Measurements from ENCODE around the gene MOCS1.

Gene MOCS1

DNA sequence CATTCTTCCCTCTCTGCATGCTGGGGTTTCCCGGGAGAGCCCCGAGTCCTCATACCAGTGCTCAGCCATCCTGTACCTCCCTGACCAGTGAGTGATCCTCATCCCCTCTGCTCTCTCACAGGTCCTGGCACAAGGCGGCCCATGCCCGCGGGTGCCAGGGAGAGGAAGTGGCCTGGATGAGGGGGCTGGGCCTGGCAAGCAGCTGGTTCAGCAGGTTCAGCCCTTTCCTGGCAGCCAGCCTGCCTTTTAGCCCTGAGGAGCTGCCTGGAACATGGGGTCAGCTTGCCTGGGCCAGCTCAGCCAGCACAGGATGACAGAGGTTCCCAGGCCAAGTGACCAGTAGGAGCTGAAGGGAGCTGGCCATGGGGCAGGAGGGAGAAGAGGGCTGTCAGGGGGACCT is 10.9 kb downstream of the MOCS1 start:
- peaks cover 47% of the 10 kb centered on the region for H3K4me1 ChIP-seq (ENCODE audit: control insufficient read depth, insufficient read depth, low read length)
- no peak overlapping the region for H3K9ac ChIP-seq (ENCODE audit: low read length)
- no peaks in the 10 kb centered on the region for H3K27me3 ChIP-seq (replicated peaks; ENCODE audit: control insufficient read depth, insufficient read depth, low read length)
- H3K9me3 ChIP-seq (ENCODE audit: control insufficient read depth, low read length) = no peaks in the 10 kb centered on the region
- no peak for DNase-seq (ENCODE audit: low read depth)
- no peak overlapping the region for H3K4me3 ChIP-seq (ENCODE audit: low read length)
- peaks cover 62% of the 10 kb centered on the region for H3K36me3 ChIP-seq (ENCODE audit: control insufficient read depth, insufficient read depth, low read length, severe bottlenecking)

DNA sequence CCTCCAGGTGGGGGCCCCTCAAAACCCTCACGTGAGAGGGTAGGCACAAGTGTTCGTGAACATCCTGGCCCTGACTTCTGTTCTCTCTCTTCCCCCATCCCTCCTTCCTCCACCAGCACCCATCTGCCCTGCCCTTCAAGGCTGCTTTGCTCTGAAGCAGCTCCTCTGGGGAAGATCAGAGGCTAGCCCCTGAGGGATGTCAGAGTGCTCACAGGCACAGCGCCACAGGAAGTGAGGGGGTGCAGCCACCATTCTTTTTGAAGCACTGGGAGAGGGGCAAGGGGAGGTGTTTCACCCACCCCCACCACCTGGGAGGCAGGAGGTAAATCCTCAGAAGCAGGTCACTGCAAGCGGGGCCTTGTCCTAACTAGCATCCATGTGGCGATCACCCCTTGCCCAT is 11.4 kb downstream of the MOCS1 start:
- Histone ChIP-seq H3K9ac (ENCODE audit: low read length) (no peak overlapping the region), H3K4me3 (ENCODE audit: low read length) (no peak overlapping the region), H3K4me1 (ENCODE audit: control insufficient read depth, insufficient read depth, low read length) (peaks cover 45% of the 10 kb centered on the region), H3K27me3 (replicated peaks; ENCODE audit: control insufficient read depth, insufficient read depth, low read length) (no peaks in the 10 kb centered on the region), H3K36me3 (ENCODE audit: control insufficient read depth, insufficient read depth, low read length, severe bottlenecking) (peaks cover 68% of the 10 kb centered on the region), H3K9me3 (ENCODE audit: control insufficient read depth, low read length) (no peaks in the 10 kb centered on the region)
- DNase-seq (ENCODE audit: low read depth) = no peak

DNA sequence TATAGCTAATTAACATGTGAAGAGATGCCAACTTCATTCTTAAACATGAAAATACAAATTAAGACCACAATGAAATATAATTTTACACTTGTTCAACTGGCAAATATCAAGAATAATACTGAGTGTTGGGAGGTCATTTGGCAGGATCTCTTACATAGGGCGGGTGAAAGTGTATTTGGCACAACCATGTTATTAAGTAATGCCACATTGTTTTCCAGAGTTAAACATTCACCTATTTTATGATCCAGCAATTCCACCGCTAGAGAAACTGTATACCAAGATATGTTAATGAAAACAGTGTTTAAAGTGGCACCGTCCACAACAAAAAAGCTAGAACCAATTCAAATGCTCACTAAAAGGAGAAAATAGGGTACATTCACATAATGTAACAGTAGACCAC is 14.1 kb downstream of the MOCS1 start:
- Histone ChIP-seq H3K36me3 (ENCODE audit: control insufficient read depth, insufficient read depth, low read length, severe bottlenecking) (peaks cover 82% of the 10 kb centered on the region), H3K4me3 (ENCODE audit: low read length) (no peak overlapping the region), H3K9ac (ENCODE audit: low read length) (no peak overlapping the region)

DNA sequence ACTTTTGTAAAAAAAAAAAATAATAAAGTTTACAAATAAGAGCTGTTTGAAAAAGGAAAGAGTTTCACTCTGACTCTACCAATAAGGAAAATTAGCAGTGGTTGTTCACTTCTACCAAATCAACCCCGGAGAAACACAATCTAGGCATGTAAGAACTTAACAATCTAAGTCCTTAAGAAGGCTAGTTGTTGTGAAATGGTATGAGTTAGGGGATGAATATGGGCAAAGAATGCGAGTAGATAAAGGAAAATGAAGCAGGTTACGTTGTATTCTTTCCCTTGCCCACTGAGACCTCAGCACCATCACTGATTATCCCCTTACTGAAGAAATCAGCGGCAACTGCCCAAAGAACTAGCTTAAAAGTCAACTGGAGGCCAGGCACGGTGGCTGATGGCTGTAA is 15.4 kb downstream of the MOCS1 start:
- H3K4me3 ChIP-seq (ENCODE audit: low read length) = no peak overlapping the region
- DNase-seq (ENCODE audit: low read depth) = no peak
- peaks cover 18% of the 10 kb centered on the region for H3K4me1 ChIP-seq (ENCODE audit: control insufficient read depth, insufficient read depth, low read length)
- H3K27me3 ChIP-seq (replicated peaks; ENCODE audit: control insufficient read depth, insufficient read depth, low read length) = no peaks in the 10 kb centered on the region
- H3K36me3 ChIP-seq (ENCODE audit: control insufficient read depth, insufficient read depth, low read length, severe bottlenecking) = peaks cover 82% of the 10 kb centered on the region
- H3K9me3 ChIP-seq (ENCODE audit: control insufficient read depth, low read length) = no peaks in the 10 kb centered on the region
- no peak overlapping the region for H3K9ac ChIP-seq (ENCODE audit: low read length)

More for the DNA sequence above, 14.1 kb downstream of the MOCS1 start:
- Histone ChIP-seq H3K27me3 (replicated peaks; ENCODE audit: control insufficient read depth, insufficient read depth, low read length) (no peaks in the 10 kb centered on the region), H3K4me1 (ENCODE audit: control insufficient read depth, insufficient read depth, low read length) (peaks cover 29% of the 10 kb centered on the region), H3K9me3 (ENCODE audit: control insufficient read depth, low read length) (no peaks in the 10 kb centered on the region)
- no peak for DNase-seq (ENCODE audit: low read depth)

DNA sequence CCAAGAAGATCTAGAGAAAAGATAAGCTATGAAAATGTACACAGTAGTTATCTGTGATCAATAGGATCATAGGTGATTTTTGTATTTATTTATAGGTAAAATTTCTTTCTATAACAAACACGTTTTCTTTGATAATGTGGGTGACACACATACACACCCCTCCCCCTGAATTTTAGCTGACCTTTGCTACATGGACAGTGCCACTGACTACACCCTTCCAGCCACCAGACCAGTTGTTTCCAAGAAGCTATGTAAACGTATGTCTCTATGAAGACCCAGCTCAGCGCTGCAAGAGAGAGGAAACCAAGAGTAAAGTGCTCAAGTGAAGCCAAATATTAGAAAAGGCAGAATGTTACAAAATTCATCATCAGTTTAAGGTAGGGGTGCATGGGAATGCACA is 16.3 kb downstream of the MOCS1 start:
- Histone ChIP-seq H3K27me3 (replicated peaks; ENCODE audit: control insufficient read depth, insufficient read depth, low read length) (no peaks in the 10 kb centered on the region), H3K36me3 (ENCODE audit: control insufficient read depth, insufficient read depth, low read length, severe bottlenecking) (peaks cover 82% of the 10 kb centered on the region), H3K9me3 (ENCODE audit: control insufficient read depth, low read length) (no peaks in the 10 kb centered on the region), H3K4me3 (ENCODE audit: low read length) (no peak overlapping the region), H3K4me1 (ENCODE audit: control insufficient read depth, insufficient read depth, low read length) (peaks cover 10% of the 10 kb centered on the region), H3K9ac (ENCODE audit: low read length) (no peak overlapping the region)
- no peak for DNase-seq (ENCODE audit: low read depth)

DNA sequence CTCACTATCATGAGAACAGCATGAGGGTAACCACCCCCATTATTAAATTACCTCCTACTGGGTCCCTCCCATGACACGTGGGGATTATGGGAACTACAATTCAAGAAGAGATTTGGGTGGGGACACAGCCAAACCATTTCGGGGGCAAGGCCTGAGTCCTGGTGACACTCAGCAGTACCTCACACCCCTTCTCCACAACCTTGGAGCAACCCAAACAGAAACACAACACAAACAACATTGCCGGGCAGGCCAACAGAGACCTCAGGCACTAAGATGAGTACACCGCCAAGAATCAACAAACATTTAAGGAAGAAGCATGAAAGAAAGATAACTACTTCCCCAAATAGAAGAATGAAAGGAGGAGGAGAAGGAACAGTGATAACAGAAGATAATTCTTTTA is 16.9 kb downstream of the MOCS1 start:
- DNase-seq (ENCODE audit: low read depth) = no peak
- no peaks in the 10 kb centered on the region for H3K27me3 ChIP-seq (replicated peaks; ENCODE audit: control insufficient read depth, insufficient read depth, low read length)
- H3K9ac ChIP-seq (ENCODE audit: low read length) = no peak overlapping the region

DNA sequence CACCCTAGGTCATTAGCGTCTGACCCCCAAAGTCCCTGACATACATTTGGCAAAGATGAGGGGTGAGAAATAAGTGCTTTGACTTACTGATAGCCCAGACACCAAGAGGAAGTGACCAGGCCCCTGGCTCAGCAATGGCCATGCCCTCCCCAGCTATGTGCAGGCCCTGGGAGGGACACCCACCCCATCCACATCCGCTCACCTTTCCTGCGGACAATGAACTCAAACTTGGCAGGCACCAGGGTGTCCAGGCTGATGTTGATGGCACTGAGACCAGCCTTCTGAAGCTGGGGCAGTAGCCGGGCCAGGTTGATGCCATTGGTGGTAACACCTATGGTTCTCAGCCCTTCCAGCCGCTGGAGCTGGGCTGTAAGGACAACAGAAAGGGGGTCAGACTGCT is 18.4 kb downstream of the MOCS1 start:
- peaks cover 86% of the 10 kb centered on the region for H3K36me3 ChIP-seq (ENCODE audit: control insufficient read depth, insufficient read depth, low read length, severe bottlenecking)
- H3K4me3 ChIP-seq (ENCODE audit: low read length) = no peak overlapping the region
- H3K9ac ChIP-seq (ENCODE audit: low read length) = no peak overlapping the region
- no peak for DNase-seq (ENCODE audit: low read depth)
- H3K27me3 ChIP-seq (replicated peaks; ENCODE audit: control insufficient read depth, insufficient read depth, low read length) = no peaks in the 10 kb centered on the region
- no peaks in the 10 kb centered on the region for H3K9me3 ChIP-seq (ENCODE audit: control insufficient read depth, low read length)
- peaks cover 10% of the 10 kb centered on the region for H3K4me1 ChIP-seq (ENCODE audit: control insufficient read depth, insufficient read depth, low read length)

More for the DNA sequence above, 16.9 kb downstream of the MOCS1 start:
- Histone ChIP-seq H3K36me3 (ENCODE audit: control insufficient read depth, insufficient read depth, low read length, severe bottlenecking) (peaks cover 82% of the 10 kb centered on the region), H3K4me1 (ENCODE audit: control insufficient read depth, insufficient read depth, low read length) (peaks cover 10% of the 10 kb centered on the region), H3K9me3 (ENCODE audit: control insufficient read depth, low read length) (no peaks in the 10 kb centered on the region), H3K4me3 (ENCODE audit: low read length) (no peak overlapping the region)

DNA sequence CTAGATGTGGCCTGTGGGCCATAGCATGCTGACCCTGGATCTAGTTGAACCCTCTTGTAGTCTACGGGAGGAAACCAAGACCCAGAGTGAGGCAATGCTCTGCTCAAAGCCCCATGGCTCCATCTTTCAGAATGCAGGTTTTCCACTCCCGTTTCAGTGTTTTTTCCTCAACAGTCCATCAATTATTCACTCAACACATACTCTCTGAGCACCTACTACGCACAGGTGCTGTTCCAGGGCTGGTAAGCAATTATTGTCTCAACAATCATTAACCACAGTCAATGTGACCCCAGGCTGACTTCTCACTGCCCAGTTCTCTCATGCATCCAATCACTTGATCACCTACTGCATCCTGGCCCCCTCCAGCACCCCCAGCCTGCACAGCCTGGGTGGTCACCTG is 20.0 kb downstream of the MOCS1 start:
- Histone ChIP-seq H3K9me3 (ENCODE audit: control insufficient read depth, low read length) (no peaks in the 10 kb centered on the region), H3K9ac (ENCODE audit: low read length) (no peak overlapping the region), H3K4me3 (ENCODE audit: low read length) (no peak overlapping the region), H3K4me1 (ENCODE audit: control insufficient read depth, insufficient read depth, low read length) (no peaks in the 10 kb centered on the region), H3K27me3 (replicated peaks; ENCODE audit: control insufficient read depth, insufficient read depth, low read length) (no peaks in the 10 kb centered on the region), H3K36me3 (ENCODE audit: control insufficient read depth, insufficient read depth, low read length, severe bottlenecking) (peaks cover 97% of the 10 kb centered on the region)
- no peak for DNase-seq (ENCODE audit: low read depth)

DNA sequence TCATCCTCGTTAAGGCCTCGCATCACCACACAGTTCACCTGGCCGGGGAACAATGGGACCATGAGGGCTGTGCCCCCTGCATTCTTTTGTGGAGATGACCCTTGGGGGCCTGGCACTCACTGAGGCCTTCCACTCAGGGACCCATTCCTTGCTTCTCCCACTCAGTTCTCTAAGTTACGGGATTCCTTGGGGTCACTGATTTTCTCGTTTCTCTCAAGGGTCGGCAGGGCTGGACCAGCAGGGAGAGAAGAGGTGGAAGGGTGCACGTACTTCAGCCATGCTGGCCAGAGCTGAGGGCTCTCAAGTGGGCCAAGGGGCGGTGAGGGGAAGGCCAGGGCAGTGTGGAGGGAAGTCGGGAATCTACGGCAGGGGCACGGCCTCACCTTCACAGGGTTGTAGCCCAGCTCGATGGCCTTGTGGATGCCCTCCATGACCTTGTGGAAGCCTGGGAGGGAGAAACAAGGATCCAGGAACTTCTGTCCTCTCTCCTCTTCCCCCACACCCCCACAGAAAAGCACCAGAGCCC is 20.8 kb downstream of the MOCS1 start:
- Histone ChIP-seq H3K4me1 (ENCODE audit: control insufficient read depth, insufficient read depth, low read length) (no peaks in the 10 kb centered on the region), H3K9me3 (ENCODE audit: control insufficient read depth, low read length) (no peaks in the 10 kb centered on the region), H3K27me3 (replicated peaks; ENCODE audit: control insufficient read depth, insufficient read depth, low read length) (no peaks in the 10 kb centered on the region), H3K9ac (ENCODE audit: low read length) (no peak overlapping the region), H3K36me3 (ENCODE audit: control insufficient read depth, insufficient read depth, low read length, severe bottlenecking) (peaks cover 97% of the 10 kb centered on the region), H3K4me3 (ENCODE audit: low read length) (no peak overlapping the region)
- DNase-seq (ENCODE audit: low read depth) = no peak

DNA sequence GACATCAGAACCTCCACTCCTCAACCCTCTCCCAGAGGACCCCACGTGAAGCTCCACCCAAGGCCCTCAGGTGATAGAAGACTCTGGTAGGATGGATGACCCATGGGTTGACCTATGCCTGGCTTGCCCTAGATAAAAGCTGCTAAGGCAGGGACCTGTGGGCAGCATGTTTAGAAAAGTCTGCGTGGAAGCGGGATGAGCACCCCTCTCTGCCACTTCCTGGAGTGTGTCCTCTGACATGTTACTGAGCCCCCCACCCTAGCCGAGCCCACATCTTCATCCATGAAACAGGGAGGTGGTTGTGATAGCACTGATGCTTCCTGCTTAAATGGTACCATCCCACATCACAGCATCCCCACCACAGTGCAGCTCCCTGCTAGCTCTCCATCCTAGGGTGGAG is 21.8 kb downstream of the MOCS1 start:
- Histone ChIP-seq H3K4me1 (ENCODE audit: control insufficient read depth, insufficient read depth, low read length) (no peaks in the 10 kb centered on the region), H3K36me3 (ENCODE audit: control insufficient read depth, insufficient read depth, low read length, severe bottlenecking) (peaks cover 96% of the 10 kb centered on the region)

DNA sequence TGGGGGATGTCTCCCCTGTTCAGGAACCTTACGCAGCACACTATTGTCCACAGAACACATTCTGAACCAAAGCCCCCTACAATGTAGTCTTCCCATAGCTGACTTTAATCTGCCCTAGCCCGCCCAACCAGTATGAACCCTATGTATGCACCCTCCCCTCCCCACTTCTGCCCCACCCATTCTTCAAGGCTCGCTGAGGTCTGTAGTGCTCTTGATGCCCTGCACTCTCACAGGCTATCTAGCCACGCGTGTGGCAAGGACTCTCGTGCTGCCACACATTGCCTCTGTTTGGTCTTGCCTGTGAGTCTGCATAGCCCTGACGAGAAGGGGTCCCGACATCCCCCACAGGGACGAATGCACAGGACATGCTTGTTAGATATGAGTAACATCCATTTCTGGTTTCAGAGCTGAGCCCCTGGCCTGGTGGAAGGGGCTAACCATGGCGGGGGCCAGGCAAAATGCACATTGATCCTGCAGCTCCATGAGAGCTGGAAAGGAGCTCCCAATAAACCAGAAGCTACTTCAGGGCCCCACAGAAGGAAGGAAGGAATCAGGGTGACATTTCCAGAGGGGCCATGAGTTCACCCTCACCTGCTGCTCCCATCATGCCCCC is 22.6 kb downstream of the MOCS1 start:
- Histone ChIP-seq H3K9ac (ENCODE audit: low read length) (no peak overlapping the region), H3K36me3 (ENCODE audit: control insufficient read depth, insufficient read depth, low read length, severe bottlenecking) (peaks cover 95% of the 10 kb centered on the region)
- DNase-seq (ENCODE audit: low read depth) = no peak

More for the DNA sequence above, 21.8 kb downstream of the MOCS1 start:
- no peak for DNase-seq (ENCODE audit: low read depth)
- Histone ChIP-seq H3K9ac (ENCODE audit: low read length) (no peak overlapping the region), H3K27me3 (replicated peaks; ENCODE audit: control insufficient read depth, insufficient read depth, low read length) (no peaks in the 10 kb centered on the region), H3K9me3 (ENCODE audit: control insufficient read depth, low read length) (no peaks in the 10 kb centered on the region), H3K4me3 (ENCODE audit: low read length) (no peak overlapping the region)

DNA sequence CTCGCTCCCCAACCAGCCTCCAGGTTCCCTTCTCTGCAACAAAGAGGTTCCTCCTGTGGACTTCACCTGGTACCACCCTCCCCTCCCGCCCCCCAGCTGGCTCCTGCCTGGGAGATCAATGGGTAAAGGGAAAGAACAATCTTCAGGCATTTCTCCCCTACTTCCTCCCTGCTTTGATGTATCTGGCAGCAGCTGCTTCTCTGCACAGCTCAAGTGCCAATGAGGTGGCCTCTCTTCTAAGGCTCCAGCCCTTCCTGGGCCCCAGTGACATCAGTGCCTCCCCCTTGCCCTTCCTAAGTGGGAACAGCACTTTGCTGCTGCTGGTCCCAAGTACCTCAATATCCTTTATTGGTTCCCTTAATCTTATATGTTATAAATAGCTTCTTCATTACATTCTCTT is 23.5 kb downstream of the MOCS1 start:
- H3K4me1 ChIP-seq (ENCODE audit: control insufficient read depth, insufficient read depth, low read length) = no peaks in the 10 kb centered on the region
- no peak for DNase-seq (ENCODE audit: low read depth)
- no peak overlapping the region for H3K9ac ChIP-seq (ENCODE audit: low read length)
- H3K36me3 ChIP-seq (ENCODE audit: control insufficient read depth, insufficient read depth, low read length, severe bottlenecking) = peaks cover 95% of the 10 kb centered on the region
- no peak overlapping the region for H3K4me3 ChIP-seq (ENCODE audit: low read length)
- H3K27me3 ChIP-seq (replicated peaks; ENCODE audit: control insufficient read depth, insufficient read depth, low read length) = no peaks in the 10 kb centered on the region
- H3K9me3 ChIP-seq (ENCODE audit: control insufficient read depth, low read length) = no peaks in the 10 kb centered on the region

More for the DNA sequence above, 22.6 kb downstream of the MOCS1 start:
- no peaks in the 10 kb centered on the region for H3K27me3 ChIP-seq (replicated peaks; ENCODE audit: control insufficient read depth, insufficient read depth, low read length)
- no peaks in the 10 kb centered on the region for H3K4me1 ChIP-seq (ENCODE audit: control insufficient read depth, insufficient read depth, low read length)
- no peaks in the 10 kb centered on the region for H3K9me3 ChIP-seq (ENCODE audit: control insufficient read depth, low read length)
- no peak overlapping the region for H3K4me3 ChIP-seq (ENCODE audit: low read length)
